ENCODE results near the gene RXRG.
A peak's percentile ranks its signal among the peaks of the same experiment; 100 is the strongest.

The RXRG gene

GRCh38 chr1:165371588-165372225 is 73.2 kb downstream of the RXRG start:
- no peak for DNase-seq

- DNase-seq = peak in 42 of 56 donors; percentile 3 to 73 (median 27)
These were observed 75.6 kb downstream of the RXRG start for GRCh38 chr1:165369255-165369848.

- peak in 50 of 56 donors; percentile 9 to 87 (median 44) for DNase-seq
These were observed 77.4 kb downstream of the RXRG start for GRCh38 chr1:165367375-165367993.

DNA sequence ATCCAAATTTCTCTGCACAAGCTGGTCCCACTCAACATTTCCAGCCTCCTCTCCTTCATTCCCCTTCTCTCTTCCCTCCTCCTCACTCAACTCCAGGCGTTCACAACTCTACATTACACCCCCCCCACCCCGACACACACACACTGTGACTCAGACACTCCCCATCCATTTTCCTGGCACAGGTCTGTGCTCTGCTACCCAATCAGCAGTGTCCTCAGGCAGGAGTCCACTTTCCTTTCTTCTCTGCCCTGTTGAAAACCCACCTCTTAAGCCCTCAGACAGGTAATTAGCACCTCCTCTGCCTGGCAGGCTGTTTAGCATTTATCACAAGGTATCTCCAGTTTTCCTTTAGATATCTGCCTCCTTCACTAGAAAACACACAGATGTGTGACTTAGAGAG is 79.6 kb downstream of the RXRG start:
- DNase-seq = no peak

DNA sequence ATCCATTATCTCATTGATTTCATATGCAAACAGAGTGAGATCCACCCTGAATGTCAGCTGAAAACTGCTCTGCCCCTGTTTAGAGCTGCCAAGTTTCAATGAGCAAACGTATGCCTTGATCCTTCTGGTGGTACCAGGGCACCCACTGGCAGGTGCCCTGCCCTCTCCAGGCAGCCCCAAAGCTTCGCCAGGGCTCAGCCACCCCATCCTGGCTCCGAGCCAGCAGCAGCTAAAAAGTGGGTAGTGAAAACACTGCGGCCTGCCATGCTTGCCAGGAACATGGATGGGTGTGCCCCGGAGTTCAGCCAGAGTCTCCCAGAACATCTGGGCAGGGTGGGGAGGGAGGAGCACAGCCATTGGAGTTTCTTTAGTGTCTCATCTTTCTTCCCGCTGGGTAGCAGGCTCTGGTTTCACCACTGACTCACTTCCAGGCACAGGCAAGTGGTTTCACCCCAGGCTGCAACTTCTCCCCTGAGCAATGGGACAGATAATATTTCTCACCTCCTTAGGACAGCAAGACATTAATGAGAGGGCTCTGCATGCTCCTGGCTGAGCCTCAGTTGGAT is 80.3 kb downstream of the RXRG start:
- DNase-seq = no peak

GRCh38 chr1:165356876-165357275 is 88.0 kb downstream of the RXRG start:
- no peak for DNase-seq

- no peak for DNase-seq
These were observed 88.7 kb downstream of the RXRG start, which contains the start of gene LMX1A for GRCh38 chr1:165355977-165356811. Gene LMX1A (minus strand): TSS chr1:165356715. CDS start chr1:165355559, 1,156 bp downstream.

DNA sequence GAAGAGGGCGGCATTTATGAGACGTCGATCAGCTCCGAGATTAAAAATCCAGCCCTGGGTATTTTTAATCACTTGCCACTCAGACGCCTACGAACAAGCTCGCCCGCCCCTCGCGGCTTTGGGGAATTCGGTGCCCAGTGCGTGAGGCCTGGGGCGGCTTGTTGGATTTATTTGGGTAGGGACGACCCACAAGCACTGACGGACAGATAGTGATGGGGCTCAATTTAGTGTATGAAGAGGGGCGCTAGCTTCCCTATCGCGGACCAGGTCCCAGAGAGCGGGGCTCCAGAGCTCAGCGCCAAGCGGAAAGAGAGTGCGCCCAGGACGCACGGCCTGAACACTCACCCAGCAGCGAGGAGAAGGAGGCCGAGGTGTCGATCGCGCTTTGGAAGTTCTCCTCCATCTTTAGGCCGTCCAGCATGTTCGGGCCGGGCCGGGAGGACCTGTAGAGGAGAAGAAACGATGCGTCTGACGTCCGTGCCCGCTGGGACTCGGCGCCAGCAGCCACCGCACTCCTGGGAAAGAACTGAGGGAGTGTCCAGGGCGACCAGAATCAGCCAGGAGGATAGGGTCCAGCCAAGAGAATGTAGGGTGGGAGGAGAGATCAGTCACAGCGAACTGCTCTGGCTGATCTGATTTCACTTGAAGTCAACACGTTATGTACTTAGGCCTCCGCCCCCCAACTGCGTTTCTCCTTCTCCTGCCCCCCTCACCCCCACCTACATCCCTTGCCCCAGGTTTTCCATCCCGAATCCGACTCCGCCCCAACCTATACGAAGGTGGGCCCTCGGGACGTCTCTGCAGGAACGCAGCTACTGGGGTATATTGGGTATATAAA is 89.6 kb downstream of the RXRG start:
- DNase-seq = no peak

GRCh38 chr1:165354739-165355138 is 90.2 kb downstream of the RXRG start:
- no peak for DNase-seq

DNA sequence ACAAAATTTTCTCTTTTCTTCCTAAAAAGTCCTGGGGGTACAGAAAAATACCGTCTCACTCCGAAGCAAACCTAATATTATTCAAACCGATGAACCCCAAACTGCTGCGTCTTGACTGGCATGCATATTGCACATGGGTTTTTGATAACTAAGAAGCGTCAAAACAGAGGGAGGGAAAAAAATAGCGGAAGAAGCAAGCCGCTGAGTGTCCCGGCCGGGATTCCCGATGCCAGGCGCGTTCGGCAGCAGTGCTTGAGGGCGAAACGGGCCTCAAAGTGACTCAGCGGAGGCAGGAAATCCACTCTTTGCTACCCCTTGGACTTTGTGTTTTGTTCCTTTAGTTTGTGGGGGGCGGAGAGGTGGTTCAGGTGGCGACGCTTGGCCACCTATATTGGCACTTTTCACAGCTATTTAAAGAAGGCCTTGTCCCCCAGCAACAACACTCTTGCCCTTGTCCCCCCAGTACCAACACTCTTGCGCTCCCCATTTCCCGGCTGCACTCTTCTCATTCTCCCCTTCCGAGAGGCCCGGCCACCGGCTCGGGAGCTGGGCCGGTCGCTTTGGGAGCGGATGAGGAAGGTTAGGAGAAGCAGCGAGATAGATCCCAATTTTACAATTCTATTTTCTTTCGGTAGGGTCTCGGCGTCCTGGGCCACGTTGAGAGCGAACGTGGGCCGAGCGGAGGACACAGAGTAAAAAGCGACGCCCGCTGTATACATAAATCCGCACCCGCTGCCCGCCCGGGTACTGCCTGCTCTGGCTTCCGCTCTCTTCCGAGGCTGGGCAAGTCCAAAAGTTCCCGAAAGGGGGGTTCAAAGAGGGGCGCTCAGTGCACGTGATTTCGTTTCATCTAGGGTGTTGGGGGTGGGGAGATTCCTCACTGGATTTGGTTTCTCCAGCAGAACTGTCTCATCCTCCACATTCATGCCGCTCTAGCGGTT is 90.9 kb downstream of the RXRG start:
- DNase-seq = no peak

GRCh38 chr1:165352442-165353293 is 92.3 kb downstream of the RXRG start:
- no peak for DNase-seq

DNA sequence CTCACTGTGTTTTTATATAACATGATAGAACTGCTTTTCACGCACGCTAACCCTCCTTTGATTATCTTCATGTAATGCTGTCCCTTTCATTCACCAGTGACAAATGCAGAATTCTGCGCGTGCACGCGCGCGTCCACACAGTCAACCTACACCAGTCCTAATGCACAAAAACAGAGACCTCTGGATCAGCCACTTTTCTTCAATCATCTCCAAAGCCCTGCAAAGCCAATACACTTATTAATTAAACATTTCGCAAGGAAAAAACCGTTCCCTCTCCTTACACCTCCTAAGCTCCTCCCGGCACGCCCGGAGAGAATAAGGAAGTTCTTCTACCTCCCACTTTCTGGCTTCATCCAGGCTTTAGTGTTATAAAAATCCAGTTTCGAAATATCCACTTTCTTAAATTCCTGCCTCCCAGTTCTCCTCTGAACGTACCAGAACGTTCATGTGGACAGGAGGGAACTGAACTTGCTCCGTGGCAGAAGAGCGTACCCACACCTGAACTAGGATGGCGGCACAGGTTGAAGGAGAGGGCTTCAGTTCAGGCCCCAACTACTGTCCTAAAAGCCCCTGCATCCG is 93.0 kb downstream of the RXRG start:
- no peak for DNase-seq

Data from nucleus accumbens (tissue), 56 donors.